ENCODE data around the gene OSBPL8.

DNA sequence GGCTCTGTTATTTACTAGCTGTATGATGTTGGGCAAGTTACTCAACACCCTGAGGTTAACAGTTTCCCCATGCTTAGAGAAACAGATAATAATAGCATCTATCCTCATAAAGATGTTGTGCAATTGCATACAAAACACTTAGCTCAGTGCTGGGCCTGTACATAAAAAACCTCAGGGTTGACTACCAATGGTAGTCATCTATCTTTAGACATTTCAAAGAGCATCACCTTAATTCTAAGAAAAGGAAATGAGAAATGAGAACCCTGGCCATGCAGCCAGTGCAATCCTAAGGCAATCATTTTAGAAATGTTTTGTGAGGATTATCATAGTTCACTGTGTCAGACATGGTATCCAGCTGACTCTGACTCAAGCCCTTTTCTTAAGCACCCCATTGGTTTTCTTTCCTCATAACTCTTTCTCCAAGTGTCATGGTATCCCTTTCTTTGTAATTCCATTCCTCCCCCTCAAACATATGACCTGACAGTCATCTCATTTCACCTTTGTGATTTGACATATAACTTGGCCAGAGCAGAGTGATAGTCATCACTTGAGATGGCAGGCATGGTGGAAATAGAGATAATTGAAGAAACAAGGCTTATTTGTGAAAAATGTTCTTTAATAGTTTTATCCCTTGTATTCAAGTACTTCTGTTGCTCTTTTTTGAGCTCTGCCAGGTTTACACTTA lies 29.5 kb upstream of the OSBPL8 start:
- TF ChIP-seq, protein P1, sequence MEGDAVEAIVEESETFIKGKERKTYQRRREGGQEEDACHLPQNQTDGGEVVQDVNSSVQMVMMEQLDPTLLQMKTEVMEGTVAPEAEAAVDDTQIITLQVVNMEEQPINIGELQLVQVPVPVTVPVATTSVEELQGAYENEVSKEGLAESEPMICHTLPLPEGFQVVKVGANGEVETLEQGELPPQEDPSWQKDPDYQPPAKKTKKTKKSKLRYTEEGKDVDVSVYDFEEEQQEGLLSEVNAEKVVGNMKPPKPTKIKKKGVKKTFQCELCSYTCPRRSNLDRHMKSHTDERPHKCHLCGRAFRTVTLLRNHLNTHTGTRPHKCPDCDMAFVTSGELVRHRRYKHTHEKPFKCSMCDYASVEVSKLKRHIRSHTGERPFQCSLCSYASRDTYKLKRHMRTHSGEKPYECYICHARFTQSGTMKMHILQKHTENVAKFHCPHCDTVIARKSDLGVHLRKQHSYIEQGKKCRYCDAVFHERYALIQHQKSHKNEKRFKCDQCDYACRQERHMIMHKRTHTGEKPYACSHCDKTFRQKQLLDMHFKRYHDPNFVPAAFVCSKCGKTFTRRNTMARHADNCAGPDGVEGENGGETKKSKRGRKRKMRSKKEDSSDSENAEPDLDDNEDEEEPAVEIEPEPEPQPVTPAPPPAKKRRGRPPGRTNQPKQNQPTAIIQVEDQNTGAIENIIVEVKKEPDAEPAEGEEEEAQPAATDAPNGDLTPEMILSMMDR (IDR thresholded peaks at IDR 0.05) = no peak
- TF ChIP-seq POLR2A (IDR thresholded peaks at IDR 0.05) = no peak

All from body of pancreas (tissue), 4 donors.